ENCODE data around the gene ZNF768.
"Not testable (repeated sequence)": the region's sequence is repeated elsewhere in the genome, so short reads cannot be mapped to it uniquely, and the experiment has no call there.

ZNF768 gene

DNA sequence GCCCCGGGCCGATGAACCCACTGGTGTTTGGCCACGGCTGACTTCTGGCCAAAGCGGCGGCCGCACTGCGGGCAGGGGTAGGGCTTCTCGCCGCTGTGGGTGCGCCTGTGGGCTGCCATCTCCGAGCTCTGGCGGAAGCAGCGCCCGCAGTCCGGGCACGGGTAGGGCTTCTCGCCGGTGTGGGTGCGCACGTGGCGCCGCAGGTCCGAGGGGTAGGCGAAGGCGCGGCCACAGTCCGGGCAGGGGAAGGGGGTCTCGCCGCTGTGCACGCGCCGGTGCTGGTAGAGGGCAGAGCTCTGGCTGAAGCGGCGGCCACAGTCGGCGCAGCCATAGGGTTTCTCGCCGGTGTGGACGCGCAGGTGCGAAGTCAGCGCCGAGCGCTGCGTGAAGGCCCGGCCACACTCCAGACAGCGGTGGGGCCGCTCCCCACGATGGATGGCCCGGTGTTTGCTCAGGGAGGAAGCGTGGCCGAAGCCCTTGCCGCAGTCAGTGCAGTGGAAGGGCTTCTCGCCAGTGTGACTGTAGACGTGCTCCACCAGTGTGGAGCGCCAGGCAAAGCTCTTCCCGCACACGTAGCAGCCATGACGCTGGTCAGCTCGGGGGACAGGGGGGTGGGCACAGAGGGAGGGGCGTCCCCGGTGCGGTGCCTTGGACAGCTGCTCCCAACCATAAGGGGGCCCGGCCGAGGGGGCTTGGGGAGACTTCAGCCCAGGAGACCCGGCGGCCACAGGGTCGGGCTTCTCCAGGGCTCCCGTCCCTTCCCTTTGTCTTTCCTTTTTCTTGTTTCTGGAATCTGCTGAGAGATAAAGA, 29.2 kb upstream of the ZNF768 start:
- no peak for DNase-seq

DNA sequence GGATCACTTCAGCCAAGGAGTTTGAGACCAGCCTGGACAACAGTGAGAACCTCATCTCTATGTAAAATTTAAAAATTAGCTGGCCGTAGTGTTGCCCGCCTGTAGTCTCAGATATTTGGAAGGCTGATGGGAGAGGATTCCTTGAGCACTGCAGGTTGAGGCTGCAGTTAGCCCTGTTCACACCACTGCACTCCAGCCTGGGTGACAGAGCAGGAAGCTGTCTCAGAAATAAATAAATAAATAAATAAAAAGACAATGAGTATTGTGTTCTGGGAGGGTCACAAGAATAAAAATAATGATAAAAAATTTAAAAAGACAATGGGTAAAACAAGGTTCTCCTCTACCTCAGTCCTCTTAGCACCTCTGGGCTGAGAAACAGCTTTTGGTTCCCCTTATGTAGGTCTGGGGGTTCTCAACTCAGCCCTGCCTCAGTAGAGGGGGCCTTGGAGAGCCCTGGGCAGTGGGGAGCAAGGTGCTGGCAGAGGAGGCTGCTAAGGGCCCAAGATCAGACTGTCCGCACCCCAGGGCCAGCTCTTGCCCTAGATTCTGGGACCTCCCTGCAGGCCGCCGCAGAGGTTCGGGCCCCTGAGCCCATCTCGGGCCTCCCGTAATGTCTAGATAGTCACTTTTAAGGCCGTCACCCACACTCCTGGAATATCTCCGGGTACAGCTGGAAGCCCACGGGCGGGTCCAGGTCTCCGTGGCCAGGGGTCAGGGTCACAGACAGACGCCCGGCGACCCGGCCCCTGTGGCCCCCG, 28.4 kb upstream of the ZNF768 start:
- no peak for DNase-seq

DNA sequence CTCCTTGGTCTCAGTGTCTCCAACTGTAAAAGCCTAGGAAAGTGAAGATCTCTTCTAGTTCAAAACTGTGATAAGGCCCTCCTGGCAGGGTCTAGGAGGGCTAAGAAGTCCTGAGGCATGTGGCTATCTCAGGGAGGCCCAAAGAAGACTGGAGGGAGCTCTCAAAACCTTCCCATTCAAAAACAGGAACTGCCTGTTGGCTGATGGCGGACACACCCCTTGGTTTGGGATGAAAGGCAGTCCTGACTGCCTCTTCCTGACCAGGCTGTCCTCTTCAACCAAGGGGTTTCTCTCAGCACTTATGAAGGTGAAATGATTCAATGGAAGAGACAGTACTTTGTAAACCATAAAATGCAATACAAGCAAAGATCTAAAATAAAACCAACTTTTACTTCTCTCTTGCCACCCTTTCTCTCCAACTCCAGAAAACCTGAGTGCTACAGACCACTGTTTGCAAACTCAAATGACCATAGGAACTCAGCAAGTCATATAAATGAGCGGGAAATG, 27.1 kb upstream of the ZNF768 start:
- no peak for DNase-seq

GRCh38 chr16:30552956-30553355, 26.6 kb upstream of the ZNF768 start:
- DNase-seq = no peak

- DNase-seq = peak; percentile 89
Measured at GRCh38 chr16:30551781-30552180, 25.4 kb upstream of the ZNF768 start.

- DNase-seq = no peak
Measured at GRCh38 chr16:30548416-30549253, 22.3 kb upstream of the ZNF768 start.

DNA sequence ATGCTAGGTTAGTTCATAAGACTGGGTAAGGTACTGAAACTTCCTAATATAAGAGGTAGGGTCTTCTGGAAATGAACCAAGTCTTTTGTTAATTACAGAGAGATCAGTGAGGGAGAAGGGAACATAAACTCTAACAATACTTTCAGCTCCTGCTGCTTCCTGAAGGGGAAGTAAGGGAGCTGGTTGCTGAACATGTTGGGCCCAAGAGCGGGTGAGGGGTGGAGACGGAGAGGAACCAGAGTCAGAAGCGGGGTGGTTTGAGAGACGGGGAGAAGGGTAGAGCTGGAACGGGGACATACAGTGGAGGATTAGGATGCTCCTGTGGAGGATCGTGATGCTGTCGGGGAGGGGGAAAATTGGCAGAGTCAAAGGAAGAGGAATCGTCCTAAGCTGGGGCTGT, 19.7 kb upstream of the ZNF768 start:
- no peak for DNase-seq

GRCh38 chr16:30543067-30543466, 16.7 kb upstream of the ZNF768 start:
- DNase-seq = no peak

DNA sequence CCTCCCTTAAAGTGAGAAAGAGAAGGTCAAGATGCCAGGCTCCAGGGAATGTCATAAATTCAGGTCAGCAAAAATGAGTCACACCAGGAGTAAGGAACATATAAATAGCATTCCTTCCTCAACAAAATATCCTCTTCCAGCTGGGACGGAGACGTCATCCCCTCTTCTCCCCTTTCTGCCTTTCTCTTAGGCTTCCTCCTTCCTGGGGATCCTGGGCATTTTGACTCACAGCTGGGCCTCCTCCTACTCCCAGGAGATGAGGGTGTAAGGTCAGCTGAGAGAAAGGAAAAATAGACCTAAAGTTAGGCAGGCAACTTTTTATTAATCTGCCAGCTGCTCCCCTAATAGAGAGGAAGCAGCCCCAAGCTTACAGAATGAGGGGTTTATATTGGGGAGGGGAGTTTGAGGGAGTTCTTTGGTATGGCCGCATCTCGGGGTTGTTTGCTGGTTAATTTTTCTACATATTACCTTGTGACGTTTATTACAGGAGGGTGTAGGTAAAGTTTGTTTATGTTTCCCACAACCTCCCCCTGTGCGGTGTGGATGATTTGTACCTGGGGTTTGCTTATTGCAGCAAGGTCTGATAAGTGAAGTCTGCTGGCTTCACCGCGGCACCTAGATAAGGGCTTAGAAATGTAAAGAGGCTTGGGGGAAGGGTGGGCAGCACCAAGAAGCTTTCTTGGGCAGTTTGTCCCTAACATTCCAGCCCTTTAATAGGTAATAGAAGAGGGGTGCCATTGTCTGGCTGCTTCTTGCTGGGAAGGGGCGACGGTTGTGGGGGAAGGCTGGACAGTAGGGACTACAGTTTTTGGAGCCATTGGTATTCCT, 15.3 kb upstream of the ZNF768 start:
- DNase-seq = no peak

DNA sequence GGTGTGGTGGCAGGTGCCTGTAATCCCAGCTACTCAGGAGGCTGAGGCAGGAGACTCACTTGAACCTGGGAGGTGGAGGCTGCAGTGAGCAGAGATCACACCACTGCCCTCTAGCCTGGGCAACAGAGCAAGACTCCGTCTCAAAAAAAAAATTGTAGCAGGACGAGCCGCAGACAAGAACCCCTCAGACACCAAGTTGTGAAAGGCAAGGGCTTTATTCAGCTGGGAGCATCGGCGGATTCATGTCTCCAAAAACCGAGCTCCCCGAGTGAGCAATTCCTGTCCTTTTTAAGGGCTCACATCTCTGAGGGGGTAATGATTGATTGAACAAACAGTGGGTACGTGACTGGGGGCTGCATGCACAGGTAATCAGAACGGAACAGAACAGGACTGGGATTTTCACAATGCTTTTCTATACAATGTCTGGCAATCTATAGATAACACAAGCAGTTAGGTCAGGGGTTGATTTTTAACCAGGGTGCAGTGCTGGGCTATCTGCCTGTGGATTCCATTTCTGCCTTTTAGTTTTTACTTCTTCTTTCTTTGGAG, 14.6 kb upstream of the ZNF768 start:
- DNase-seq = not testable (repeated sequence)

DNA sequence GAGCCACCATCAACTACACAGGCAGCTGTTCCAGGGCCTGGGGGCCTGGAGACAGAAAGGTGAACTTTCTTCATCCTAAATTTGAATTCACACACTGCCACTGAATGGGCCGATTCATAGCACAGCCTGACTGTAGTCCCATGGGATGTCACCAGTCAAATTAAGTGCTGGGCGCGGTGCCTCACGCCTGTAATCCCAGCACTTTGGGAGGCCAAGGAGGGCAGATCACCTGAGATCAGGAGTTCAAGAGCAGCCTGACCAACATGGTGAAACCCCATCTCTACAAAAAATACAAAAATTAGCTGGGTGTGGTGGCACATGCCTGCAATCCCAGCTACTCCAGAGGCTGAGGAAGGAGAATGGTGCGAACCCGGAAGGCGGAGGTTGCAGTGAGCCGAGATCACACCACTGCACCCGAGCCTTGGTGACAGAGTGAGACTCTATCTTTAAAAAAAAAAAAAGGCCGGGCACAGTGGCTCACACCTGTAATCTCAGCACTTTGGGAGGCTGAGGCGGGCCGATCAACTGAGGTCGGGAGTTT, 13.7 kb upstream of the ZNF768 start:
- not testable (repeated sequence) for DNase-seq

GRCh38 chr16:30539000-30539964, 12.9 kb upstream of the ZNF768 start:
- DNase-seq = no peak

DNA sequence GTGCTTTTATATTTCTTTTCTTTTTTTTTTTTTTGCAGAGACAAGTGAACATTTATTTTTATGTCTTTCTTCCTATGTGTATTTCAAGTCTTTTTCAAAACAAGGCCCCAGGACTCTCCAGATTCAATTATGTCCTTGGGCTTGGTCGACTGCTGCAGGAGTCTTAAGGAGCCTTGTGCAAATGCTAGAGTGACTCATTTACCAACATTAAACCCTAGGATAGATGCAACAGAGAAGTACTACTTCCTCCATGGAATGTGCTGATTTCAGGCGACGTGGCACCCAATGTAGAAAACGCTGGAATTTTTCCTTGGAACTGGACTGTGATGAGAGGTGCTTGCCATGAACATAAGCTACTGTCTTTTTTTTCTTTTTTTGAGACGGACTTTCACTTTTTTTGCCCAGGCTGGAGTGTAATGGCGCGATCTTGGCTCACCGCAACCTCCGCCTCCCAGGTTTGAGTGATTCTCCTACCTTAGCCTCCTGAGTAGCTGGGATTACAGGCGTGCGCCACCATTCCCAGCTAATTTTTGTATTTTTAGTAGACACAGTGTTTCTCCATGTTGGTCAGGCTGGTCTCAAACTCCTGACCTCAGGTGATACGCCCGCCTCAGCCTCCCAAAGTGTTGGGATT, 10.1 kb upstream of the ZNF768 start:
- DNase-seq = not testable (repeated sequence)

- DNase-seq = peak; percentile 57
Measured at GRCh38 chr16:30535777-30536190, 9.4 kb upstream of the ZNF768 start.

DNA sequence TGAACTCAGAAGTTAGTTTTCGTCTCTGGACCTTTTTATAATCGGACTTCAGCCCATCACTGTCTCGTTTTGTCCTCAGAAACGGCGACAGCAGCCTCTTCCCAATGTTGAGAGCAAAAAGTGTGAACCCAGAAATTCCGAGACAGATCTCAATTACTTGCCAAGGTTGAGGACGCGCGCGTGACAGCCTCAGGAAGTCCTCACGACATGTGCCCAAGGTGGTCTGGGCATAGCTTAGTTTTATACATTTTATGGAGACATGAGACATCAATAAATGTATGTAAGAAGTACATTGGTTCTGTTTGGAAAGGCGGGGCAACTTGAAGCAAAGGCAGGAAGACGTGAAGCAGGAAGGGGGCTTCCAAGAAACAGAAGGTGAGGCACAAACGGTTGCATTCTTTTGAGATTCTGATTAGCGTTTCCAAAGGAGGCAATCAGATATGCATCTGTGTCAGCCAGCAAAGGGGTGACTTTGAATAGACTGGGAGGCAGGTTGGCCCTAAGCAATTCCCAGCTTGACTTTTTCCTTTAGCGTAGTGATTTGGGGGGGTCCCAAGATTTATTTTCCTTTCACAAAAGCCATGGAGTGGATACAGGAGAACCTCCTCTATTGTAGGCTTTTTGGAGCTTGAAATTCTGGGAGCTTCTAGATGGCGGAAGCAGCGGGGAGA, 8.9 kb upstream of the ZNF768 start:
- no peak for DNase-seq

DNA sequence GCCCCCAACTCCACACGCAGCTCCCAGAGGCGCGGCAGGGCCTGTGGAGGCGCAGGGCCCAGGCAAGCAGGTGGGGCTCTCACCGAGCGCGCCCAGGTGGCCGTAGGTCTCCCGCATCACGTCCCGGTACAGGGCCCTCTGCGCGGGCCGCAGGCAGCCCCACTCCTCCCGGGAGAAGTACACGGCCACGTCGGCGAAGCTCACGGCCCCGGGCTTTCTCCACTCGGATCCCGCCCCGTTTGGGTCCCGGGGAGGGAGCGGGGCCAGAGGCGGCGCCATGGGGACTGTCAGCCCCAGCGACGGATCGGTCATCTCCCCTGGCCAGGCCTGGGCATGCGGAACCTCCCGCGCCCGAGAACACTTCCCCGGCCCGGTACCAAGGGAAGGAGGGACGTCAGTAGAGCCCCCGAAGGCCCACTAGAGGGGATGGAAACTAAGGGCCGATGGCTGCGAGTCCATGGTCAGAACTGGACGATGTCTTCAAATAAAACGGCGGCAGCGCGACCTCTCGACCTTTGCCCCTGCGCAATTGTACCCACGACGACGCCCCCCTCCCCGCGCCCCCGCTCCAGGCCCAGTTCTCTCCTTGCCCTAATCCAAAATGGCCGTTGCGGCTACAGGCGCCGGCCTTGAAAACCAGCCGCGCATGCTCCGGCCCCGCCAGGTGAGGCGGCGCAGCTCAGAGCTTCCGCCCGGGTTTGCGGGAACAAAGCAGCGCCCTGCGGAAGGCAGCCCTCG, 8.2 kb upstream of the ZNF768 start, which contains the start of gene ZNF747:
TSS of gene ZNF747 (minus strand) at position 491 of the 738 bp plus-strand sequence. CDS start at position 312, 179 bp downstream.
- DNase-seq = peak; percentile 89

GRCh38 chr16:30533748-30534367, 7.5 kb upstream of the ZNF768 start:
- no peak for DNase-seq

GRCh38 chr16:30533146-30533522, 6.8 kb upstream of the ZNF768 start:
- DNase-seq = no peak
